Measurements from ENCODE around the gene SLC44A1.

The SLC44A1 gene

DNA sequence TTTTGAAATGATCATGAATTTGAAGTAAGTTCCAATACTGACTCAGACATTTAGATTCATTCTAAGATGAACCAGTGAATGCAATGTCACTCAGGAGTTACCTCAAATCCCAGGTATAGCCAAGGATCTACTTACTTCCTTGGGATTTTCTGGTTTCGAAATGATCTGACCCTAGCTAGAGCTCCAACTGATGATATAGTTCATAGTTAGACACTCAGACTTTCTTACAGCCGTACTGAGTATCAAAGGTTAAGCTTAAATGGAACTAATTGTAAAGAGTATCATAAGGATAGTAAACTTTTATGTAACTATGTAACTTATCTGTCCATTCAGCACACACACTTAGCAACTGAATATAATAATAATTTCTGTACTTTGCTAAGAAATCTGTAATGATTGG is 119.4 kb downstream of the SLC44A1 start:
- Histone ChIP-seq H3K4me3 (ENCODE audit: low read depth in 1 of 2, low read length in 2 of 2) (no peak overlapping the region), H3K9me3 (ENCODE audit: control insufficient read depth in 1 of 2, low read length in 2 of 2) (no peaks in the 10 kb centered on the region), H3K27me3 (ENCODE audit: low read depth, low read length) (no peaks in the 10 kb centered on the region), H3K4me1 (ENCODE audit: control insufficient read depth in 1 of 2, insufficient read depth in 2 of 2, low read length in 2 of 2) (no peaks in the 10 kb centered on the region), H3K27ac (ENCODE audit: low read length) (no peak overlapping the region), H3K36me3 (ENCODE audit: control insufficient read depth in 1 of 2, insufficient read depth in 2 of 2, low read length in 2 of 2) (peaks cover 5 to 39% of the 10 kb centered on the region in 2 donors)

DNA sequence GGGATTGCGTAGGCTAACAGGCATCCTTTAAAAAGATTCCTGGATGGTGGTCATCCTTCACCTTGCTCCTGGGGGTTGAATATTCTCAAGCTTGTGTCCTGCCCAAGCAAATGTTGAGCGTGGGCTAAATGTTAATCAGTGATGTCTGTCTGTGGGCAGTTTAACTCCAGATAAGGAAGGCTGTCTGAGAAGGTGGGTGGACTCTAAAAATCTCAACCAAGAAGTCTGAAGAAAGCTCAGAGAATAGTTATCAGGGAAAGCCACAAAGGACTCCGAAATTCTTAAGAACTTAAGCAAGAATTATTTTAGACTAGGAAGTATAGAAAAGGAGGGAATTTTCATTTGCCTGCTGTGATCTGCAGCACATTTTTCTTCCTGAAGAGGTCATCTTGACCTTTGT is 125.5 kb downstream of the SLC44A1 start:
- Histone ChIP-seq H3K36me3 (ENCODE audit: control insufficient read depth in 1 of 2, insufficient read depth in 2 of 2, low read length in 2 of 2) (peaks cover 5 to 12% of the 10 kb centered on the region in 2 donors), H3K4me1 (ENCODE audit: control insufficient read depth in 1 of 2, insufficient read depth in 2 of 2, low read length in 2 of 2) (no peaks in the 10 kb centered on the region), H3K27ac (ENCODE audit: low read length) (no peak overlapping the region), H3K27me3 (ENCODE audit: low read depth, low read length) (no peaks in the 10 kb centered on the region), H3K4me3 (ENCODE audit: low read depth in 1 of 2, low read length in 2 of 2) (no peak overlapping the region), H3K9me3 (ENCODE audit: control insufficient read depth in 1 of 2, low read length in 2 of 2) (no peaks in the 10 kb centered on the region)

DNA sequence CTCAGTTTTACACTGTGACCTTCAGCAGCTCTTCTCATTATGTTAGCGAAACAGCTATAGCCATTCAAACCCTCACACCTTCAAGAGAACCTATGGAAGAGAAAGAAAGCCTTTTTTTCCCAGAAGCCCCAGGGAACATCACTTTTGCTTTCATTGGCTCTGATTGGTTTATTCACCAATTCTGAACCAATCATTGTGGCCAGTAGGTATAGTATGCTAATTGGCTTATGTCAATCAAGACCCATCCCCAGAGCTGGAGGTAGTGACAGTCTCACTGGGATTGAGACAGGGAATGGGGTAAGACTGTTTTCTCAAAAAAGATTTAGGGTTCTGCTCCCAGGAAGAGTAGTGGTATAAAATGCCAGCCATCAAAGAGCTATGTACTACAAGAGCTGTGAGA is 129.3 kb downstream of the SLC44A1 start:
- Histone ChIP-seq H3K27ac (ENCODE audit: low read length) (no peak overlapping the region), H3K36me3 (ENCODE audit: control insufficient read depth in 1 of 2, insufficient read depth in 2 of 2, low read length in 2 of 2) (peaks cover 0 to 20% of the 10 kb centered on the region in 2 donors), H3K4me3 (ENCODE audit: low read depth in 1 of 2, low read length in 2 of 2) (no peak overlapping the region), H3K4me1 (ENCODE audit: control insufficient read depth in 1 of 2, insufficient read depth in 2 of 2, low read length in 2 of 2) (no peaks in the 10 kb centered on the region), H3K27me3 (ENCODE audit: low read depth, low read length) (no peaks in the 10 kb centered on the region), H3K9me3 (ENCODE audit: control insufficient read depth in 1 of 2, low read length in 2 of 2) (no peaks in the 10 kb centered on the region)

DNA sequence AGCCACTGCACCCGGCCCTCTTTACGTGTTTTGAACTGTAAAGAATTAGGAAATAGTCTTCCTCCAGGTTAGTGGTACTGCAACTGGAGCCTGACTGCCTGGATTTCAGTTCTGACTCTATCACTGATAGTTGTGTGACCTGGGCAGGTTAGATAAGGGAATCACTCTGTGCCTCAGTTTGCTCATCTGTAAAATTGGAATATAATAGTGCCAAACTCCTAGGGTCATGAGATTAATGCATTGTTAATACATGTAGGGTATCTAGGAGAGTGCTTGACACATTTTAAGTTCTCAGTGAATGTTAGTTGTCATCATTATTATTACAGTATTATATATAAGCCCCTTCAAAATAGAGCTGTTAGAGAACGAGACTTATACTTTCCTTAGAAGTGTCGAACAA is 130.9 kb downstream of the SLC44A1 start:
- Histone ChIP-seq H3K36me3 (ENCODE audit: control insufficient read depth in 1 of 2, insufficient read depth in 2 of 2, low read length in 2 of 2) (peaks cover 0 to 25% of the 10 kb centered on the region in 2 donors), H3K4me1 (ENCODE audit: control insufficient read depth in 1 of 2, insufficient read depth in 2 of 2, low read length in 2 of 2) (no peaks in the 10 kb centered on the region), H3K4me3 (ENCODE audit: low read depth in 1 of 2, low read length in 2 of 2) (no peak overlapping the region), H3K9me3 (ENCODE audit: control insufficient read depth in 1 of 2, low read length in 2 of 2) (no peaks in the 10 kb centered on the region), H3K27ac (ENCODE audit: low read length) (no peak overlapping the region), H3K27me3 (ENCODE audit: low read depth, low read length) (no peaks in the 10 kb centered on the region)

DNA sequence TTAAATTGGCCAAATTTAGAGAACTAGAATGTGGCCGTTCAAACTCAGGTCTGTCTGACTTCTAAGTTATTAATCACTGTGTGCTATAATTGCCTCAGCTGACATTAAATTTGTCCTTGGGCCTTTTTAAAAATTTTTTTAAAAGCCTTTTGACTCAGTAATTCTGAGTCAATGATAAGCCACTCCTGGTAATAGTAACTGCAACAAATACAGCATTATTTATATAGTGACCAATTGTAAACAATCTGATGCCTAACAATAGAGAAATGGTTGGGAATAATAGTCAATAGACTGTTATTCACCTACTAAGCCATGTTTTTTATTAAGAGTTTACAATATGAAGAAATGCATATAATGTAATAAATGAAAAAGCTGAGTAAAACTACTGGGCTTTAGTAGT is 132.4 kb downstream of the SLC44A1 start:
- H3K27ac ChIP-seq (ENCODE audit: low read length): no peak overlapping the region

DNA sequence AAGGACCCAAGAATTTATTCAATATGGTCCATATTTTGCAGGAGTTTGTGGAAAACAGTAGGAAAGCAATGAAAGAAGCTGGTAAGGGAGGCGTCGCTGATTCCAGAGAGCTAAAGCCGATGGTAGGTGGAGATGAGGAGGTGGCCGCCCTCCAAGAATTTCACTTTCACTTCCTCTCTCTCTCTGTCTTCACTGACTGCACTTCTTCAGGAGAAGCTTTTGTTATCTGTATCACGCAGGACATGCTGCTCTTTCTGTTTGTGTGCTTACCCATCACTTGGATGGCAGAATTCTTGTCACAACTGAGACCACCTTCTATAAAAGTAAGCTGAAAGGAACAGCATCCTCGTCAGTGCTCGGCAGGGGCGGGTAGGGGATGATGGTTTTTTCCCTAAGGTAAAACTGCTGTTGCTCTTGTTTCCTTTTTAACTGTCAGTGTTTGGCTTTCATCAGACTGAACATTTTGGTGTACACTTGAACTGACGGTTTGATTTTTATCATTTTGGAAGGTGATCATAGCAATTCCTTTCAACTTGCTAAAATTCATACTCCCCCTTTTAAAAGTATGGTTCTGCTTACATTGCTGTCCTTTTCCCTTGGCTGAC is 141.0 kb downstream of the SLC44A1 start:
- no peaks in the 10 kb centered on the region for H3K9me3 ChIP-seq (ENCODE audit: control insufficient read depth in 1 of 2, low read length in 2 of 2)
- peak overlapping the region; percentile 52 to 69 for H3K4me3 ChIP-seq (ENCODE audit: low read depth in 1 of 2, low read length in 2 of 2)
- H3K36me3 ChIP-seq (ENCODE audit: control insufficient read depth in 1 of 2, insufficient read depth in 2 of 2, low read length in 2 of 2): peaks cover 0 to 3% of the 10 kb centered on the region in 2 donors
- H3K27me3 ChIP-seq (ENCODE audit: low read depth, low read length): no peaks in the 10 kb centered on the region
- peaks cover 0 to 4% of the 10 kb centered on the region in 2 donors for H3K4me1 ChIP-seq (ENCODE audit: control insufficient read depth in 1 of 2, insufficient read depth in 2 of 2, low read length in 2 of 2)
- H3K27ac ChIP-seq (ENCODE audit: low read length): peak overlapping the region; percentile 76

More for the DNA sequence above, 132.4 kb downstream of the SLC44A1 start:
- no peaks in the 10 kb centered on the region for H3K9me3 ChIP-seq (ENCODE audit: control insufficient read depth in 1 of 2, low read length in 2 of 2)
- no peak overlapping the region for H3K4me3 ChIP-seq (ENCODE audit: low read depth in 1 of 2, low read length in 2 of 2)
- H3K36me3 ChIP-seq (ENCODE audit: control insufficient read depth in 1 of 2, insufficient read depth in 2 of 2, low read length in 2 of 2): peaks cover 0 to 25% of the 10 kb centered on the region in 2 donors
- no peaks in the 10 kb centered on the region for H3K4me1 ChIP-seq (ENCODE audit: control insufficient read depth in 1 of 2, insufficient read depth in 2 of 2, low read length in 2 of 2)
- no peaks in the 10 kb centered on the region for H3K27me3 ChIP-seq (ENCODE audit: low read depth, low read length)

DNA sequence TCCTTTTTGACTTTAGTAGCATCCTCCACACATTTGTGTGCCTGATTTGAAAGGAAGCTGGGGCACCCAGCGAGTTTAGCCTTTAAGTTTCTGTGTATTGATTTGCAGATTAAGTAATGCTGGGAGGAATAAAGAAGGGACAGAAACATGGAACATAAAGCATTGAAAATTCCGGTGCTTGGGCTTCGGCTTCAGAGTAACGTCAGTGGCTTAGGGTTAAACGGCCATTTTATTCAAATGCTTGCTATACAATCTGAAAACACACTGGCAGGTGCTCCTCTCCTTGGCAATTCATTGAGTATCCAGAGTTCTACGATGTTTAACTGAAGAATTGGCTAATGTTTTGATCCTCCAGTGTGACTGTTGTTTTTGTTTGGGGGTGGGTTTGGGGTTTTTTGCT is 145.3 kb downstream of the SLC44A1 start:
- Histone ChIP-seq H3K27me3 (ENCODE audit: low read depth, low read length) (no peaks in the 10 kb centered on the region), H3K36me3 (ENCODE audit: control insufficient read depth in 1 of 2, insufficient read depth in 2 of 2, low read length in 2 of 2) (no peaks in the 10 kb centered on the region), H3K4me1 (ENCODE audit: control insufficient read depth in 1 of 2, insufficient read depth in 2 of 2, low read length in 2 of 2) (no peaks in the 10 kb centered on the region), H3K4me3 (ENCODE audit: low read depth in 1 of 2, low read length in 2 of 2) (no peak overlapping the region), H3K9me3 (ENCODE audit: control insufficient read depth in 1 of 2, low read length in 2 of 2) (no peaks in the 10 kb centered on the region), H3K27ac (ENCODE audit: low read length) (no peak overlapping the region)

DNA sequence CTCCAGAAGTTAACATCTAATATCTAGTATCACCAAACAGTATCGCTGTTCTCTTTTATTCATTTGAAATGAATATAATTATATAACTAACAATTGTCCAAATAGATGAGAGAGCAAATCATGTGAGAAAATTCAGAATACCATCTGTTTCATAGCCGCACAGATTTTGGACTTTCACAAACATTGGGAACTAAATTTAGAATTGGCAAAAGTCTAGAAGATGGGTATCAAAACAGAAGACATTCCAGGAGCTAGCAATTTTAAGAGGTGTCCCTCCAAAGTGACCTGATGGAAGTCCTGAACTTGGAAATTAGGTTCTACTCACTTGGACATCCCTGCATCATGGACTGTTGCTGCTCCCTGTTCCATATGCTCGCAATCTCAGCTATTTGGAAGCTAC is 146.4 kb downstream of the SLC44A1 start:
- no peaks in the 10 kb centered on the region for H3K4me1 ChIP-seq (ENCODE audit: control insufficient read depth in 1 of 2, insufficient read depth in 2 of 2, low read length in 2 of 2)
- H3K36me3 ChIP-seq (ENCODE audit: control insufficient read depth in 1 of 2, insufficient read depth in 2 of 2, low read length in 2 of 2): no peaks in the 10 kb centered on the region
- no peaks in the 10 kb centered on the region for H3K27me3 ChIP-seq (ENCODE audit: low read depth, low read length)
- H3K4me3 ChIP-seq (ENCODE audit: low read depth in 1 of 2, low read length in 2 of 2): no peak overlapping the region
- no peak overlapping the region for H3K27ac ChIP-seq (ENCODE audit: low read length)
- no peaks in the 10 kb centered on the region for H3K9me3 ChIP-seq (ENCODE audit: control insufficient read depth in 1 of 2, low read length in 2 of 2)

DNA sequence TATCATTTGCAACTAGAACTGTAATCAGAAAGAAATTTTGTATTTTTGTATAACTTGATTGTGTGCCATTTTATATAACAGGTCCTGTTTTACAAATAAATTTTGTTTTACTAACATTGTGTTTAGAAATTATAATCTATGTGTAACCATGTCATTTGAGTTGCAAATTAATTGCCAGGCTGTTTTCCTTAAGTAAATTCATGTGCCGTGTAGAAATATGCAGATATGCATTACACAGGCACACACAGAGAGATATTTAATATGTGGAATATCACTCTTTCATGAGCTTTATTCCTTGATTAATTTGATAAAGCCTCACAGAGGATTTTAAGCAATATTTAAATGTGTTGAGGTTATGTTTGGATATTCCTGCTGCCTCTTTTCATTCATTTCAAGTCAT is 146.8 kb downstream of the SLC44A1 start:
- H3K9me3 ChIP-seq (ENCODE audit: control insufficient read depth in 1 of 2, low read length in 2 of 2): no peaks in the 10 kb centered on the region
- no peaks in the 10 kb centered on the region for H3K4me1 ChIP-seq (ENCODE audit: control insufficient read depth in 1 of 2, insufficient read depth in 2 of 2, low read length in 2 of 2)
- H3K27me3 ChIP-seq (ENCODE audit: low read depth, low read length): no peaks in the 10 kb centered on the region
- no peak overlapping the region for H3K4me3 ChIP-seq (ENCODE audit: low read depth in 1 of 2, low read length in 2 of 2)
- H3K27ac ChIP-seq (ENCODE audit: low read length): no peak overlapping the region
- H3K36me3 ChIP-seq (ENCODE audit: control insufficient read depth in 1 of 2, insufficient read depth in 2 of 2, low read length in 2 of 2): no peaks in the 10 kb centered on the region

DNA sequence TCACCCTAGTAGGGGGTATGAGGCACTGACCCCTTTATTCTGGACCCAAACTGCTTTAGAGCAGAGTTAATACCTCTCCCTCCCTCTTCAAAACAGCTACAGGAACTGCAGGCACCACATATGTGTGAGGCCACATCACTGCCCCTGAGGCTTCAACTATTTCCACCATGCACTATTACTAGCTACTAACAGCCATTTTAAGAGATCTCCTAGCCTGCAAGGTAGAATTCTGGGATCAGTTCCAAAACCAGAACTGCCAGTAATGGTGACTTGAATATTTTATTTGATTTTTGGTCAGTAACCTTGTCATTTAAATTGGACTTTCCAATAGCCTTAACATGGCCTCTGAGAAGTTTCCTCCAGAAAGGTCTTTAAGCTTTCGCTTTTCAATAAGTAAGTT is 148.1 kb downstream of the SLC44A1 start:
- Histone ChIP-seq H3K4me3 (ENCODE audit: low read depth in 1 of 2, low read length in 2 of 2) (no peak overlapping the region), H3K9me3 (ENCODE audit: control insufficient read depth in 1 of 2, low read length in 2 of 2) (no peaks in the 10 kb centered on the region), H3K4me1 (ENCODE audit: control insufficient read depth in 1 of 2, insufficient read depth in 2 of 2, low read length in 2 of 2) (no peaks in the 10 kb centered on the region), H3K27me3 (ENCODE audit: low read depth, low read length) (no peaks in the 10 kb centered on the region), H3K36me3 (ENCODE audit: control insufficient read depth in 1 of 2, insufficient read depth in 2 of 2, low read length in 2 of 2) (no peaks in the 10 kb centered on the region), H3K27ac (ENCODE audit: low read length) (no peak overlapping the region)

DNA sequence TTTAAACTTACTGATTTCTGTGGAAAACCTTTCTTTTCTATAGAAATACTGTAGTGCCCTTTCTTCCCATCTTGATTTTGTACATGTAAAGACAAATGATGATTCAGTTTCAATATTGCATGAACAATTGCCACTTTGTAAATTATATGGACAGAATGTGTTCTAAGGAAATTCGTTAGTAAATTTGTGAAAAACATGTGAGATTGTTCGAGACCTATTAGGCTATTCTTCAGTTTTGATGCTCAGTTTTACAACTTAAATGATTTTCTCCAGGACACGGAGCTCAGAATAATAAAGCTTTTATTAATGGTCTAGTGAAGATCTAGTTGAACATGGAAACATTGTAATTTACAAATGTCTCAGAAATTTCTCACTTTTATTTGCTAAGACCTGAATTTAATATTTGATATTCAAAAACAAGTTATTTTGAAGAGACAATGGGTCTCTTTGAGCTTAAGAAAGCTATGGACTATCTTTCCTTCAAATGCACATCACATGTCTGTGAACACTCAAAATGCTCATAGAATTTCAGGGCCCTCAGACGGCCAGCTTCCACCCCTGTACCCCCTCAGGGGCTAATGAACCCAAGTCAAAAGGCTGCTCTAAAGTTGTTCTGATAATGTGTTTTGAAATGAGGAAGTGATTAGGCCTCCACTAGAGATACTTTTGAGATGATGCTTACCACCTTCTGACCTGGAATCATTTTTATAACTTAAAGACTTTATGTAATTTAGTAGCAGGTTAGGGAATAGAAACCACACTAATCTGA is 149.3 kb downstream of the SLC44A1 start:
- no peak overlapping the region for H3K4me3 ChIP-seq (ENCODE audit: low read depth in 1 of 2, low read length in 2 of 2)
- H3K4me1 ChIP-seq (ENCODE audit: control insufficient read depth in 1 of 2, insufficient read depth in 2 of 2, low read length in 2 of 2): no peaks in the 10 kb centered on the region
- H3K27me3 ChIP-seq (ENCODE audit: low read depth, low read length): no peaks in the 10 kb centered on the region
- no peaks in the 10 kb centered on the region for H3K36me3 ChIP-seq (ENCODE audit: control insufficient read depth in 1 of 2, insufficient read depth in 2 of 2, low read length in 2 of 2)
- H3K27ac ChIP-seq (ENCODE audit: low read length): no peak overlapping the region
- no peaks in the 10 kb centered on the region for H3K9me3 ChIP-seq (ENCODE audit: control insufficient read depth in 1 of 2, low read length in 2 of 2)

DNA sequence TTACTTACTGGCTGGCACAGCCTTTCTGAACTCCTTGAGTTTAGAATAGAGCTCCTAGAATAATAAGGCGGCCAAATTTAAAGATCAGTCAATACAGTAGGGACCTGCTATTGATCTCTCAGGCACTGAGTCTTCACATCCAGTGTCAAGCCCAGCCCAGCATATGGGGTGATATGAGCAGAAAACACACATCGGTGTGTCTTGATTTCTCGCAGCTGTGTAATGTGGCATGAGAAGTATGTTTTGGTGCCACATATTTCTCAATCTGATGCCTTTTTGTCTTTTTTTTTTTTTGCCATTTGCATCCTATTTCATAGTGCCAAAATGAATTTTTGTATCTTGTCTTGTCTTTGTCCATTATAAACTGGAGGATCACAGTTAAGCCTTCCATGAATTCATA is 152.0 kb downstream of the SLC44A1 start:
- H3K4me3 ChIP-seq (ENCODE audit: low read depth in 1 of 2, low read length in 2 of 2): no peak overlapping the region
- no peaks in the 10 kb centered on the region for H3K36me3 ChIP-seq (ENCODE audit: control insufficient read depth in 1 of 2, insufficient read depth in 2 of 2, low read length in 2 of 2)
- no peaks in the 10 kb centered on the region for H3K27me3 ChIP-seq (ENCODE audit: low read depth, low read length)
- no peaks in the 10 kb centered on the region for H3K9me3 ChIP-seq (ENCODE audit: control insufficient read depth in 1 of 2, low read length in 2 of 2)
- no peak overlapping the region for H3K27ac ChIP-seq (ENCODE audit: low read length)
- H3K4me1 ChIP-seq (ENCODE audit: control insufficient read depth in 1 of 2, insufficient read depth in 2 of 2, low read length in 2 of 2): no peaks in the 10 kb centered on the region
